H1 (cell line): Measurements from ENCODE around the gene DHX58. TPM values are rescaled to one million over a fixed set of nuclear protein-coding genes. Genes with fewer than 3 reads are reported as not detected.

ENCODE experiments used
- CTCF ChIA-PET: fragments of 300-600 bp; sonication (Branson Sonifier 250); formaldehyde crosslinking; loops from one replicate; lab custom pipeline; 2021; ENCODE audit not compliant: partially characterized antibody; lab: Charles Lee
- POLR2A ChIA-PET: fragments of 300-600 bp; sonication (Branson Sonifier 250); formaldehyde crosslinking; loops from one replicate; lab custom pipeline; 2021; ENCODE audit warnings: inconsistent platforms; ENCODE audit not compliant: partially characterized antibody; lab: Charles Lee
- DNase-seq, 2 experiments: peaks; one replicate each; pipeline versions ENCODE4 v3.0.0 to v3.0.0-alpha.2; 2010 to 2022; ENCODE audit warnings: low spot score in 2 of 2, low read depth in 1 of 2, mixed read lengths in 1 of 2
- FAIRE-seq: peaks from 2 replicates; lab custom pipeline; 2011; peaks lifted over from hg19 to GRCh38; lab: Jason Lieb, UNC
- H2AFZ ChIP-seq: 2 replicates; pipeline ENCODE4 v1.8.1; 2012; ENCODE audit warnings: low read length, inconsistent platforms
- H2AK5ac ChIP-seq: 2 replicates; pipeline ENCODE4 v1.6.1; 2013; ENCODE audit warnings: low read depth, low read length
- H2BK120ac ChIP-seq: replicated peaks from 2 replicates; pipeline ENCODE3; 2013; ENCODE audit warnings: low read depth, low read length, inconsistent platforms
- H2BK12ac ChIP-seq: 2 replicates; pipeline ENCODE4 v1.6.1; 2013; ENCODE audit warnings: low read depth, low read length
- H2BK15ac ChIP-seq: 2 replicates; pipeline ENCODE4 v1.6.1; 2013; ENCODE audit warnings: low read length
- H2BK20ac ChIP-seq: 2 replicates; pipeline ENCODE4 v1.6.1; 2013; ENCODE audit warnings: low read length
- H2BK5ac ChIP-seq: 2 replicates; pipeline ENCODE4 v1.6.1; 2013; ENCODE audit warnings: low read depth, low read length
- H3K14ac ChIP-seq: 2 replicates; pipeline ENCODE4 v1.6.1; 2013; ENCODE audit warnings: inconsistent platforms; ENCODE audit not compliant: insufficient read length
- H3K18ac ChIP-seq: 2 replicates; pipeline ENCODE4 v1.6.1; 2013; ENCODE audit warnings: low read length; ENCODE audit errors: extremely low read depth
- H3K23ac ChIP-seq: 2 replicates; pipeline ENCODE4 v1.6.1; 2013; ENCODE audit warnings: inconsistent platforms; ENCODE audit not compliant: insufficient read length
- H3K23me2 ChIP-seq: 2 replicates; pipeline ENCODE4 v1.6.1; 2013; ENCODE audit warnings: low read depth, low read length
- H3K27ac ChIP-seq: 2 replicates; pipeline ENCODE4 v1.6.1; 2011; ENCODE audit warnings: low read depth, low read length, inconsistent platforms
- H3K27me3 ChIP-seq, 4 experiments: replicated peaks in 1 of 4; 1 replicate in 1 of 4; 2 replicates in 3 of 4; pipeline versions ENCODE4 v1.6.1 to v1.8.1; 2011 to 2013; ENCODE audit warnings: low read length in 3 of 4, mild to moderate bottlenecking in 3 of 4, inconsistent platforms in 2 of 4, mixed read lengths in 2 of 4, moderate library complexity in 1 of 4; ENCODE audit not compliant: control insufficient read depth in 3 of 4, insufficient read depth in 3 of 4; ENCODE audit errors: extremely low read depth in 1 of 4
- H3K36me3 ChIP-seq, 4 experiments: 2 replicates each; pipeline versions ENCODE4 v1.6.1 to v1.8.1; 2011 to 2013; ENCODE audit warnings: mild to moderate bottlenecking in 4 of 4, low read length in 3 of 4, moderate library complexity in 2 of 4, control low read depth in 1 of 4, inconsistent platforms in 1 of 4; ENCODE audit not compliant: insufficient read depth in 4 of 4, control insufficient read depth in 2 of 4
- H3K4ac ChIP-seq: replicated peaks from 2 replicates; pipeline ENCODE3; 2013; ENCODE audit warnings: low read length, low read depth, mixed read lengths, inconsistent platforms; ENCODE audit not compliant: insufficient read length
- H3K4me1 ChIP-seq, 4 experiments: replicated peaks in 1 of 4; 1 replicate in 1 of 4; 2 replicates in 3 of 4; pipeline versions ENCODE4 v1.6.1 to v1.8.1; 2011 to 2013; ENCODE audit warnings: low read length in 3 of 4, inconsistent platforms in 2 of 4, mixed read lengths in 1 of 4; ENCODE audit not compliant: insufficient read depth in 4 of 4, control insufficient read depth in 3 of 4
- H3K4me2 ChIP-seq, 2 experiments: 2 replicates each; pipeline versions ENCODE4 v1.6.1 to v1.8.1; 2011 to 2013; ENCODE audit warnings: low read depth in 2 of 2, low read length in 2 of 2, control low read depth in 1 of 2, inconsistent platforms in 1 of 2, mild to moderate bottlenecking in 1 of 2; ENCODE audit not compliant: insufficient read depth in 1 of 2
- H3K4me3 ChIP-seq, 4 experiments: fragments of 200-600, 300-600 bp in 1 of 4; sonication (generic), shearing (Covaris generic), sonication (Bioruptor Twin) in 1 of 4; 2 replicates each; pipeline versions ENCODE4 v1.5.1 to v1.8.1; 2011 to 2016; ENCODE audit warnings: low read length in 4 of 4, low read depth in 3 of 4, control low read depth in 2 of 4, inconsistent platforms in 2 of 4, mild to moderate bottlenecking in 2 of 4, mixed read lengths in 1 of 4, moderate library complexity in 1 of 4; ENCODE audit not compliant: insufficient read depth in 2 of 4; ENCODE audit errors: extremely low read depth in 1 of 4
- H3K56ac ChIP-seq: replicated peaks from 2 replicates; pipeline ENCODE3; 2013; ENCODE audit warnings: low read depth, mild to moderate bottlenecking, mixed read lengths, low read length, inconsistent platforms; ENCODE audit not compliant: insufficient read length
- H3K79me1 ChIP-seq: 2 replicates; pipeline ENCODE4 v1.6.1; 2013; ENCODE audit warnings: low read depth, low read length, control low read depth
- H3K79me2 ChIP-seq, 2 experiments: 2 replicates each; pipeline versions ENCODE4 v1.6.1 to v1.8.1; 2012 to 2013; ENCODE audit warnings: low read length in 2 of 2, mild to moderate bottlenecking in 2 of 2, inconsistent platforms in 1 of 2; ENCODE audit not compliant: insufficient read depth in 2 of 2, control insufficient read depth in 1 of 2
- H3K9ac ChIP-seq, 4 experiments: replicated peaks in 1 of 4; 1 replicate in 1 of 4; 2 replicates in 3 of 4; pipeline versions ENCODE4 v1.6.1 to v1.8.1; 2011 to 2013; ENCODE audit warnings: low read depth in 3 of 4, low read length in 3 of 4, control low read depth in 2 of 4, mild to moderate bottlenecking in 2 of 4, moderate library complexity in 2 of 4, inconsistent platforms in 1 of 4; ENCODE audit errors: extremely low read depth in 1 of 4
- H3K9me3 ChIP-seq, 2 experiments: 2 replicates each; pipeline versions ENCODE4 v1.6.1 to v1.8.1; 2012 to 2013; ENCODE audit warnings: mild to moderate bottlenecking in 2 of 2, moderate library complexity in 2 of 2, control low read depth in 1 of 2, inconsistent platforms in 1 of 2, low read depth in 1 of 2, low read length in 1 of 2, mixed read lengths in 1 of 2; ENCODE audit not compliant: insufficient read depth in 2 of 2
- H4K20me1 ChIP-seq, 2 experiments: replicated peaks in 1 of 2; 2 replicates each; pipeline versions ENCODE3 to v1.8.1; 2011 to 2013; ENCODE audit warnings: inconsistent platforms in 2 of 2, low read length in 2 of 2, mild to moderate bottlenecking in 1 of 2; ENCODE audit not compliant: insufficient read depth in 2 of 2, control insufficient read depth in 1 of 2
- H4K5ac ChIP-seq: 2 replicates; pipeline ENCODE4 v1.6.1; 2013; ENCODE audit warnings: low read length, low read depth, mixed read lengths, inconsistent platforms; ENCODE audit not compliant: insufficient read length
- H4K8ac ChIP-seq: 2 replicates; pipeline ENCODE4 v1.8.0; 2013; ENCODE audit warnings: mild to moderate bottlenecking, moderate library complexity, low read length, inconsistent platforms; ENCODE audit not compliant: insufficient read depth; ENCODE audit errors: extremely low read depth
- H4K91ac ChIP-seq: replicated peaks from 2 replicates; pipeline ENCODE3; 2013; ENCODE audit warnings: low read length, mixed read lengths, inconsistent platforms; ENCODE audit not compliant: insufficient read length
- EGR1 ChIP-seq: IDR thresholded peaks from 2 replicates; pipeline ENCODE4 v1.6.1; 2011; ENCODE audit warnings: low read depth, low read length, borderline replicate concordance
- MAX ChIP-seq: IDR thresholded peaks from 2 replicates; pipeline ENCODE4 v1.6.1; 2012; ENCODE audit warnings: inconsistent platforms
- PHF8 ChIP-seq: fragments of 200-600 bp; sonication (generic); conservative IDR thresholded peaks from 2 replicates; pipeline ENCODE4 v1.7.1; 2012; ENCODE audit warnings: low read depth, mild to moderate bottlenecking, inconsistent platforms, low read length, moderate library complexity
- RBBP5 ChIP-seq: IDR thresholded peaks from 2 replicates; pipeline ENCODE4 v1.7.1; 2012; ENCODE audit warnings: low read depth, mild to moderate bottlenecking, inconsistent platforms, low read length, moderate library complexity, borderline replicate concordance
- SIN3A ChIP-seq, 2 experiments: IDR thresholded peaks in 1 of 2; conservative IDR thresholded peaks in 1 of 2; 2 replicates each; pipeline ENCODE4 v1.6.1; 2011 to 2012; ENCODE audit warnings: low read length in 2 of 2, improper control_type of control experiment in 1 of 2, low read depth in 1 of 2, mild to moderate bottlenecking in 1 of 2
- USF2 ChIP-seq: IDR thresholded peaks from 2 replicates; pipeline ENCODE4 v1.6.1; 2011; ENCODE audit warnings: low read length, improper control_type of control experiment
- WGBS, 2 experiments: shearing (Covaris generic) in 1 of 2; methylation state at CpG; one replicate each; pipeline versions ENCODE4 v1.1.6 to v1.1.7; 2013 to 2015; ENCODE audit warnings: low lambda C conversion rate in 2 of 2, mixed read lengths in 2 of 2, inconsistent platforms in 1 of 2, low coverage in 1 of 2, missing lambda C conversion rate in 1 of 2; ENCODE audit not compliant: insufficient replicate concordance in 2 of 2, insufficient coverage in 1 of 2, insufficient read length in 1 of 2; ENCODE audit errors: extremely low coverage in 1 of 2, missing lambda C conversion rate in 1 of 2; 5-methylcytosine and 5-hydroxymethylcytosine counted together
- polyA plus RNA-seq, 7 experiments: library from polyadenylated mRNA; depleted of rRNA in 3 of 7; stranded (reverse) in 5 of 7; unstranded in 2 of 7; fragments of >200 nt in 5 of 7; fragments of 200-250 nt in 2 of 7; gene quantifications; 1 replicate in 5 of 7; 2 replicates in 1 of 7; 4 replicates in 1 of 7; pipeline versions ENCODE4 v1.2.1 to v1.2.3, GENCODE V29; 2011 to 2013; ENCODE audit warnings: missing spikeins in 2 of 7, mixed read lengths in 2 of 7
- total RNA-seq: library from RNA; stranded (reverse); fragmentation: NEBNext Ultra II Directional; extraction: Animal tissue kit (Norgen Biotek cat#: 25700); gene quantifications from 2 replicates; pipeline ENCODE4 v1.2.1, GENCODE V29; 2021

The DHX58 gene
- total and polyA plus RNA-seq, 2 of the 8 experiments (the other 6 are each of a cell fraction or from before 2014, with no cell fraction given), result 5.6 to 9.9 TPM

- Histone ChIP-seq H4K91ac (no peak overlapping the region), H4K5ac (no peak overlapping the region), H3K79me2 (no peaks in the 10 kb centered on the region), H2BK15ac (no peak overlapping the region), H3K36me3 (peaks cover 3 to 20% (median 5%) of the 10 kb centered on the region in 4 experiments; a peak in 6 of 8 replicates), H2BK12ac (no peak overlapping the region), H3K14ac (no peak overlapping the region), H3K18ac (no peak overlapping the region), H3K4me3 (no peak overlapping the region), H3K9me3 (no peaks in the 10 kb centered on the region), H3K23ac (no peak overlapping the region), H2BK20ac (no peak overlapping the region), H2AFZ (no peak overlapping the region), H3K4me2 (no peak overlapping the region), H3K79me1 (no peaks in the 10 kb centered on the region), H2AK5ac (no peak overlapping the region), H2BK120ac (no peak overlapping the region), H3K27ac (no peak overlapping the region), H3K23me2 (no peaks in the 10 kb centered on the region), H3K56ac (no peak overlapping the region), H3K4me1 (peaks cover 0 to 11% (median 4%) of the 10 kb centered on the region in 4 experiments; a peak in 6 of 7 replicates), H3K9ac (no peak overlapping the region), H3K4ac (no peak overlapping the region), H3K27me3 (no peaks in the 10 kb centered on the region), H4K20me1 (peaks cover 0 to 5% of the 10 kb centered on the region in 2 experiments), H2BK5ac (no peak overlapping the region), H4K8ac (peak overlapping the region; percentile 48)
- no peak for TF ChIP-seq MAX
- TF ChIP-seq USF2, result no peak
- TF ChIP-seq EGR1, result no peak
- TF ChIP-seq RBBP5, result no peak
- no peak for TF ChIP-seq PHF8
- TF ChIP-seq SIN3A (conservative IDR thresholded peaks at IDR 0.05 in 1 of 2, IDR thresholded peaks at IDR 0.05 in 1 of 2; ENCODE audit: low read depth in 1 of 2, low read length in 2 of 2), result no peak
- FAIRE-seq (no peak), DNase-seq (no peak)
- CTCF ChIA-PET, result interaction anchor here (1.2 to 39.4 kb wide), 10 partner anchors 9 to 376 kb away, joined by 3 to 1084 read pairs (median 4); partner anchors contain the start of genes DNAJC7, HSPB9, NKIRAS2 and ZNF385C
- 94% methylated on average over 26 of the region's 28 CpGs; no CpG with 5 or more reads in 1 of the 2 experiments for WGBS, 2 experiments
- POLR2A ChIA-PET, result interaction anchor here (0.9 to 7.2 kb wide), 7 partner anchors 8 to 145 kb away, joined by 3 to 51 read pairs (median 4); partner anchors contain the start of genes HSPB9, KAT2A and NKIRAS2
Observed at GRCh38 chr17:42113293-42114069, 967 bp upstream of the DHX58 start.
